ENCODE data around the gene CACNA1C.

Gene CACNA1C

GRCh38 chr12:2553388-2554126, 500.8 kb downstream of the CACNA1C start:
- no peak for DNase-seq (ENCODE audit: low read depth in 2 of 2)

GRCh38 chr12:2555487-2556082, 502.8 kb downstream of the CACNA1C start:
- DNase-seq (ENCODE audit: low read depth in 2 of 2) = no peak

GRCh38 chr12:2557597-2557996, 504.8 kb downstream of the CACNA1C start:
- no peak for DNase-seq (ENCODE audit: low read depth in 2 of 2)

- DNase-seq (ENCODE audit: low read depth in 2 of 2) = no peak
Measured at GRCh38 chr12:2559931-2560330, 507.1 kb downstream of the CACNA1C start.

GRCh38 chr12:2560356-2560755, 507.6 kb downstream of the CACNA1C start:
- DNase-seq (ENCODE audit: low read depth in 2 of 2) = no peak

- DNase-seq (ENCODE audit: low read depth in 2 of 2) = no peak
Measured at GRCh38 chr12:2561367-2561766, 508.6 kb downstream of the CACNA1C start.

- no peak for DNase-seq (ENCODE audit: low read depth in 2 of 2)
Measured at GRCh38 chr12:2562400-2562799, 509.6 kb downstream of the CACNA1C start.

- no peak for DNase-seq (ENCODE audit: low read depth in 2 of 2)
Measured at GRCh38 chr12:2563709-2564108, 510.9 kb downstream of the CACNA1C start.

GRCh38 chr12:2566161-2566560, 513.4 kb downstream of the CACNA1C start:
- DNase-seq (ENCODE audit: low read depth in 2 of 2) = no peak

GRCh38 chr12:2567711-2568110, 514.9 kb downstream of the CACNA1C start:
- DNase-seq (ENCODE audit: low read depth in 2 of 2) = no peak

GRCh38 chr12:2570562-2570961, 517.8 kb downstream of the CACNA1C start:
- no peak for DNase-seq (ENCODE audit: low read depth in 2 of 2)

- no peak for DNase-seq (ENCODE audit: low read depth in 2 of 2)
Measured at GRCh38 chr12:2574355-2574935, 521.7 kb downstream of the CACNA1C start.

GRCh38 chr12:2575245-2575644, 522.5 kb downstream of the CACNA1C start:
- no peak for DNase-seq (ENCODE audit: low read depth in 2 of 2)

GRCh38 chr12:2578211-2578610, 525.4 kb downstream of the CACNA1C start:
- DNase-seq (ENCODE audit: low read depth in 2 of 2) = no peak

GRCh38 chr12:2578772-2579171, 526.0 kb downstream of the CACNA1C start:
- no peak for DNase-seq (ENCODE audit: low read depth in 2 of 2)

GRCh38 chr12:2580821-2581220, 528.0 kb downstream of the CACNA1C start:
- DNase-seq (ENCODE audit: low read depth in 2 of 2) = no peak

- DNase-seq (ENCODE audit: low read depth in 2 of 2) = no peak
Measured at GRCh38 chr12:2581293-2582045, 528.7 kb downstream of the CACNA1C start.

- no peak for DNase-seq (ENCODE audit: low read depth in 2 of 2)
Measured at GRCh38 chr12:2582631-2583030, 529.8 kb downstream of the CACNA1C start.

- peak in 1 of 2 donors; percentile 3 for DNase-seq (ENCODE audit: low read depth in 2 of 2)
Measured at GRCh38 chr12:2583091-2583497, 530.3 kb downstream of the CACNA1C start.

- no peak for DNase-seq (ENCODE audit: low read depth in 2 of 2)
Measured at GRCh38 chr12:2583642-2584401, 531.0 kb downstream of the CACNA1C start.

GRCh38 chr12:2586156-2587038, 533.6 kb downstream of the CACNA1C start:
- no peak for DNase-seq (ENCODE audit: low read depth in 2 of 2)

Data from stimulated activated CD8-positive, alpha-beta memory T cell treated with anti-CD3 and anti-CD28 coated beads, Interleukin-2, amount 100 ng/mL, for 1 hour (primary cell).